Measurements from ENCODE around the gene IL4I1. TPM values are rescaled to one million over a fixed set of nuclear protein-coding genes. Genes with fewer than 3 reads are reported as not detected.
"Not testable (repeated sequence)": the region's sequence is repeated elsewhere in the genome, so short reads cannot be mapped to it uniquely, and the experiment has no call there.

The IL4I1 gene
- polyA plus RNA-seq, 1 of the 3 experiments (the other 2 are of a cell fraction), result 0.35 TPM

- Histone ChIP-seq H3K4me2 (no peak overlapping the region), H3K4me1 (ENCODE audit: control insufficient read depth in 1 of 2, insufficient read depth in 2 of 2, low read depth in 1 of 2, low read length in 1 of 2) (no peaks in the 10 kb centered on the region), H3F3A (replicated peaks; ENCODE audit: insufficient read depth) (no peaks in the 10 kb centered on the region), H3K36me3 (replicated peaks in 1 of 2; ENCODE audit: control insufficient read depth in 1 of 2, insufficient read depth in 2 of 2, low read length in 1 of 2) (no peaks in the 10 kb centered on the region), H3K27me3 (ENCODE audit: insufficient read depth) (peaks cover 60% of the 10 kb centered on the region; the same call in 1 of the 2 replicates), H4K20me1 (ENCODE audit: insufficient read depth) (no peaks in the 10 kb centered on the region), H3K27ac (ENCODE audit: low read depth in 2 of 2, low read length in 1 of 2) (no peak overlapping the region), H2AFZ (ENCODE audit: low read depth) (no peak overlapping the region), H3K9ac (no peak overlapping the region), H3K9me3 (no peaks in the 10 kb centered on the region), H3K9me2 (no peaks in the 10 kb centered on the region), H3K4me3 (ENCODE audit: low read depth in 2 of 2, low read length in 1 of 2) (no peak overlapping the region), H3K79me2 (ENCODE audit: insufficient read depth) (no peaks in the 10 kb centered on the region)
- DNase-seq, result no peak
- ChIA-PET POLR2A (no interaction called here), CTCF (interaction anchor here (1.1 to 5.9 kb wide), 2 partner anchors 8 to 11 kb away, joined by 3 to 48 read pairs; no protein-coding TSS in a partner anchor)
- no peak for TF ChIP-seq TCF12 (IDR thresholded peaks at IDR 0.05)
- TF ChIP-seq CHD2 (IDR thresholded peaks at IDR 0.05; ENCODE audit: low read length, partially characterized antibody), result no peak
- TF ChIP-seq YY1 (IDR thresholded peaks at IDR 0.05; ENCODE audit: low read depth), result no peak
- peak; percentile 59 for TF ChIP-seq PBX3 (IDR thresholded peaks at IDR 0.05)
- 32% methylated on average over 8 of the region's 8 CpGs for WGBS (ENCODE audit: low lambda C conversion rate)
Observed at GRCh38 chr19:49946415-49946814, 49.7 kb upstream of the IL4I1 start.

- H3K36me3 ChIP-seq (replicated peaks in 1 of 2; ENCODE audit: control insufficient read depth in 1 of 2, insufficient read depth in 2 of 2, low read length in 1 of 2); H3K4me3 ChIP-seq (ENCODE audit: low read depth in 2 of 2, low read length in 1 of 2); H3K4me1 ChIP-seq (ENCODE audit: control insufficient read depth in 1 of 2, insufficient read depth in 2 of 2, low read depth in 1 of 2, low read length in 1 of 2); POLR2A ChIA-PET; H3K9me2 ChIP-seq; H3K27ac ChIP-seq (ENCODE audit: low read depth in 2 of 2, low read length in 1 of 2); CTCF ChIA-PET; H4K20me1 ChIP-seq (ENCODE audit: insufficient read depth); DNase-seq; H3K9me3 ChIP-seq; H3K4me2 ChIP-seq; H2AFZ ChIP-seq (ENCODE audit: low read depth); H3K79me2 ChIP-seq (ENCODE audit: insufficient read depth); H3F3A ChIP-seq (replicated peaks; ENCODE audit: insufficient read depth); H3K9ac ChIP-seq: not testable (repeated sequence)
- peaks cover 48% of the 10 kb centered on the region; the same call in 1 of the 2 replicates for H3K27me3 ChIP-seq (ENCODE audit: insufficient read depth)
- 57% methylated on average over 5 of the region's 5 CpGs for WGBS (ENCODE audit: low lambda C conversion rate)
Observed at GRCh38 chr19:49944567-49944966, 47.9 kb upstream of the IL4I1 start.

- Histone ChIP-seq H3K9me2 (no peaks in the 10 kb centered on the region), H3K36me3 (replicated peaks in 1 of 2; ENCODE audit: control insufficient read depth in 1 of 2, insufficient read depth in 2 of 2, low read length in 1 of 2) (no peaks in the 10 kb centered on the region), H3K4me3 (ENCODE audit: low read depth in 2 of 2, low read length in 1 of 2) (no peak overlapping the region), H3K4me1 (ENCODE audit: control insufficient read depth in 1 of 2, insufficient read depth in 2 of 2, low read depth in 1 of 2, low read length in 1 of 2) (peaks cover 0 to 3% of the 10 kb centered on the region in 2 experiments; a peak in 1 of 4 replicates), H3K79me2 (ENCODE audit: insufficient read depth) (no peaks in the 10 kb centered on the region), H3K9me3 (no peaks in the 10 kb centered on the region), H4K20me1 (ENCODE audit: insufficient read depth) (no peaks in the 10 kb centered on the region), H3K27ac (ENCODE audit: low read depth in 2 of 2, low read length in 1 of 2) (no peak overlapping the region), H2AFZ (ENCODE audit: low read depth) (no peak overlapping the region), H3K4me2 (no peak overlapping the region), H3K27me3 (ENCODE audit: insufficient read depth) (peaks cover 7% of the 10 kb centered on the region; the same call in 1 of the 2 replicates), H3K9ac (no peak overlapping the region), H3F3A (replicated peaks; ENCODE audit: insufficient read depth) (peaks cover 4% of the 10 kb centered on the region)
- ChIA-PET CTCF (interaction anchor here (6.1 kb wide), 1 partner anchor 42 kb away, joined by 94 read pairs; no protein-coding TSS in a partner anchor), POLR2A (no interaction called here)
- DNase-seq, result no peak
- TF ChIP-seq EZH2phosphoT487 (IDR thresholded peaks at IDR 0.05; ENCODE audit: borderline replicate concordance, low read depth) (no peak), USF2 (IDR thresholded peaks at IDR 0.05; ENCODE audit: borderline replicate concordance, low read depth, low read length) (no peak), PBX3 (IDR thresholded peaks at IDR 0.05) (no peak), TEAD4 (IDR thresholded peaks at IDR 0.05; ENCODE audit: borderline replicate concordance, insufficient read depth) (no peak), POLR2AphosphoS5 (IDR thresholded peaks at IDR 0.05; ENCODE audit: low read depth, low read length) (no peak)
- 93% methylated on average over 5 of the region's 5 CpGs for WGBS (ENCODE audit: low lambda C conversion rate)
Observed at GRCh38 chr19:49940482-49940791, 43.8 kb upstream of the IL4I1 start.
